Sigmoid colon (tissue), 4 donors: Measurements from ENCODE around the gene THOC7.

ENCODE experiments used
- EP300 ChIP-seq, 4 donors: sonication (generic); formaldehyde crosslinking; IDR thresholded peaks; one replicate each; pipeline ENCODE4 v1.6.1; 2017; ENCODE audit warnings: antibody characterized with exemption in 4 of 4
- POLR2A ChIP-seq, 2 donors: fragments of 450-650 bp; IDR thresholded peaks; one replicate each; pipeline ENCODE4 v1.6.1; 2016; ENCODE audit warnings: antibody characterized with exemption in 2 of 2, mild to moderate bottlenecking in 2 of 2, moderate library complexity in 2 of 2
- POLR2AphosphoS5 ChIP-seq, 4 donors: sonication (generic); formaldehyde crosslinking; IDR thresholded peaks; one replicate each; pipeline ENCODE4 v1.6.1; 2017; ENCODE audit warnings: antibody characterized with exemption in 4 of 4
- TF ChIP-seq, protein P1 (sequence below), 4 experiments: fragments of 450-650 bp in 3 of 4; fragments of 200-600 bp in 1 of 4; IDR thresholded peaks; one replicate each; pipeline ENCODE4 v1.5.1; 2016 to 2019; ENCODE audit warnings: antibody characterized with exemption in 4 of 4, mild to moderate bottlenecking in 3 of 4, moderate library complexity in 2 of 4

DNA sequence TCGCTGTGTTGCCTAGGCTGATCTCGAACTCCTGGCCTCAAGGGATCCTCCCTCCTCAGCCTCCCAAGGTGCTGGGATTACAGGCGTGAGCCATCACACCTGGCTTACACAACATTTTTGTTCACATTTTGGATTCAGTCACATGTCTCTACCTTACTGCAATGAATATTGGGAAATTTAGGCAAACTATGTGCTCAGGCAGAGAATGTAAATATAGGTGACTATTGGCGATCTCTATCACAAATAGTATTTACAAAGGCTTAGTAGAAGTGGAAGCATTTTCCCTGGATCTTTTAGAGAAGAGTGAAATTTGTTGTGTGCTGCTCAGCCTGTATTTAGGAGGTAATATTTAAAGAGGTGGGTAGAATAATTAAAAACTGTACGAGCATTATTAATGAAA is 27.9 kb upstream of the THOC7 start:
- TF ChIP-seq POLR2A (IDR thresholded peaks at IDR 0.05) (no peak), POLR2AphosphoS5 (IDR thresholded peaks at IDR 0.05) (no peak), EP300 (IDR thresholded peaks at IDR 0.05) (no peak)
- TF ChIP-seq, protein P1, sequence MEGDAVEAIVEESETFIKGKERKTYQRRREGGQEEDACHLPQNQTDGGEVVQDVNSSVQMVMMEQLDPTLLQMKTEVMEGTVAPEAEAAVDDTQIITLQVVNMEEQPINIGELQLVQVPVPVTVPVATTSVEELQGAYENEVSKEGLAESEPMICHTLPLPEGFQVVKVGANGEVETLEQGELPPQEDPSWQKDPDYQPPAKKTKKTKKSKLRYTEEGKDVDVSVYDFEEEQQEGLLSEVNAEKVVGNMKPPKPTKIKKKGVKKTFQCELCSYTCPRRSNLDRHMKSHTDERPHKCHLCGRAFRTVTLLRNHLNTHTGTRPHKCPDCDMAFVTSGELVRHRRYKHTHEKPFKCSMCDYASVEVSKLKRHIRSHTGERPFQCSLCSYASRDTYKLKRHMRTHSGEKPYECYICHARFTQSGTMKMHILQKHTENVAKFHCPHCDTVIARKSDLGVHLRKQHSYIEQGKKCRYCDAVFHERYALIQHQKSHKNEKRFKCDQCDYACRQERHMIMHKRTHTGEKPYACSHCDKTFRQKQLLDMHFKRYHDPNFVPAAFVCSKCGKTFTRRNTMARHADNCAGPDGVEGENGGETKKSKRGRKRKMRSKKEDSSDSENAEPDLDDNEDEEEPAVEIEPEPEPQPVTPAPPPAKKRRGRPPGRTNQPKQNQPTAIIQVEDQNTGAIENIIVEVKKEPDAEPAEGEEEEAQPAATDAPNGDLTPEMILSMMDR (IDR thresholded peaks at IDR 0.05) = no peak
